SU-DHL-6 (cell line): ENCODE data around the gene MAP3K21.

Source experiments
- CTCF ChIP-seq: fragments of 200-600 bp; sonication (generic); IDR thresholded peaks from one replicate; pipeline ENCODE4 v1.5.1; 2017; ENCODE audit warnings: antibody characterized with exemption, mild to moderate bottlenecking, low read length, moderate library complexity; ENCODE audit not compliant: insufficient read depth, poor library complexity, severe bottlenecking
- EZH2phosphoT487 ChIP-seq: fragments of 200-600 bp; sonication (generic), shearing (Covaris generic); conservative IDR thresholded peaks from 2 replicates; pipeline ENCODE4 v1.6.1; 2018; ENCODE audit warnings: mild to moderate bottlenecking, antibody characterized with exemption, low read length, moderate library complexity, mixed read lengths

- TF ChIP-seq CTCF (no peak), EZH2phosphoT487 (no peak)
Measured at GRCh38 chr1:233354983-233355382, 27.5 kb downstream of the MAP3K21 start.
